GM19035 (cell line): ENCODE measurements around the gene CAPN12.

ENCODE experiments used
- ATAC-seq: cut with Tn5 transposase; IDR thresholded peaks from one replicate; pipeline ENCODE4 v1.9.1; 2021; ENCODE audit not compliant: unreplicated experiment

Gene CAPN12

DNA sequence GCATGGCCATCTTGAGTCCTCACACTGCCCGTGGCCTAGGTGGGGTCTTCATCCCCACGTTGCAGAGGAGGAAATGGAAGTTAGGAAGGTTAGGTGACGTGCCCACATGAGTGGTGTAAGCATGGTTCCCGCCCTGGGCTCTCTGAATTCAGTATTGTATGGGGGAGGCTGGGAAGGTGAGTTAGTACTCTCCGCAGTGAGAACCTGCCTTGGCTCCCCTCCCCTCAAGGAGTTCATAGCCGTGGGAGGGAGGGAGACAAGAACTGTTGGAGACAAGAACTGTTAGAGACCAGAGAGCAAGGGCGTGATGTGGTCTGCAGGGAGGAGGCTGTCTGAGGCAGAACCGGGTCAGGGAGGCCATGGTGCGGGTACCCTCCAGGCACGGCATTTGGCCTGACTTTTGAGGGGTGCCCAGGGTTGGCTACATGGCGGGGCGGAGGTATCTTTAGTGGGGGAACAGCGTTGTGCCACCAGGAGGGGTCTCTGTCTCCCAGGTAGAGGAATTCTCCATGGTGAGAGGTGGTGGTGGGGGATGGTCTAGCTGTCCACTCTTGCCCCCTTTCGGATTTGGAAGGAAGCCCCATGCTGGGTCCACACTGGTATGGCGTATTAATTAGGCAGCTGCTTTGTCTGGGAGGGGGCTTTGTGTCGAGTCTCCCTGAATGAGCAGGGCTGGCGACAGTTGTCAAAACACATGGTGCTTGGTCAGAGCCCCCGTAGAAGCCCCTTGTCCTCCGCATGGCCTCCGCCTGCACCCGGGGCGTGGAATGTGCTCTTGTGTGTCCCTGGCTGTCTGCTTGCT lies 45.8 kb downstream of the CAPN12 start:
- ATAC-seq: no peak

DNA sequence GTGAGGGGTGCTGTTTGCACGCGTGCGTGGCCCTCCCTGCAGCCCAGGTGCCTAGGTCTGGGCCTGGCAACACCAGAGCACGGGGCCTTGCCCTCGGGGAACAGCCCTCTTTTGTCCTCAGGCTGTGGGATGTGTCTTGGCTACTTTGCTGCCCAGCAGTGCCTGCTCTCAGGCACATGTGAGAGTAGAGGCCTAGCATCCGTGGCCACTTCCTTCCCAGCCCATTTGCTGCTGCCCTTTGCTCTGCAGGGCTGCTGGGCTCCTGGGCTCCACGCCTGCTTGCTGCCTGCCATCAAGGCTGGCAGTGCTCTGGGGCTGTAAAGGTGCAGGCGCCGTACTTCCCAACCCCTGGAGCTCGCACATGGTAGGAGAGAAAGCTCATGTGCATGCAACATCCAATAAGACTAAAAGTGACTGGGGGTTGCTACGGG lies 46.6 kb downstream of the CAPN12 start:
- no peak for ATAC-seq

DNA sequence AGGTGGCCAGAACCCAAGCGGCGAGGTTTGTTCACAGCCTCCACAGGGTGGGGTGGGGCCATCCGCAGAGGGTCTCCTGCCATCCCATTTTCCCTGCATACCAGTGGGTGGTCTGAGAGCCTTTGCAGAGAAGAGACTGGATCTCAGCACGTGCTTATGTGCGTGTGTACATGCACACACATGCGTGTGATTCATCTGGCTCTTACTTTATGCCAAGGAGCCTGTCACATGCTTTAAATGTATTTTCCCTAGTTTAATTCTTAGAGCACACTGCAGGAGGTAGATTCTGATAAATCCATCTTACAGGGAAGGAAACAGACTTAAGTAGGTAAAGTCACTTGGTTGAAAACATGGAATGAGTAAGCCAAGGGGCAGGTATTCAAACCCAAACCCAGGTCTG lies 47.1 kb downstream of the CAPN12 start:
- ATAC-seq: no peak

DNA sequence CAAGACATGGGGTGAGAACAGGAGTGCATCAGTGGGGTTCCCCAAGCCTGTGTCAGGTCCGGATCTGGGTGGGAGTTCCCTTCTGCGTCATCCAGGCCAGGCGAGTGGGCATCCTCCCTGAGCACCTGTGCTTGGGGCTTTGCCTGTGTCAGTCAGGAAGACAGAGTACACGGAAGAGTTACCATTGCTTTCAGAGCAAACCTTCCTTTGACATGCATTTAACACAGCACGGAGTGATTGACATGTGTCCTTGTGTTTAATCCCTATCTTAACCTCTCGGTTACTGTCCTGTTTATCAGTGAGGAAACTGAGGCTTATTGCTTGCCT lies 47.6 kb downstream of the CAPN12 start:
- ATAC-seq: no peak

DNA sequence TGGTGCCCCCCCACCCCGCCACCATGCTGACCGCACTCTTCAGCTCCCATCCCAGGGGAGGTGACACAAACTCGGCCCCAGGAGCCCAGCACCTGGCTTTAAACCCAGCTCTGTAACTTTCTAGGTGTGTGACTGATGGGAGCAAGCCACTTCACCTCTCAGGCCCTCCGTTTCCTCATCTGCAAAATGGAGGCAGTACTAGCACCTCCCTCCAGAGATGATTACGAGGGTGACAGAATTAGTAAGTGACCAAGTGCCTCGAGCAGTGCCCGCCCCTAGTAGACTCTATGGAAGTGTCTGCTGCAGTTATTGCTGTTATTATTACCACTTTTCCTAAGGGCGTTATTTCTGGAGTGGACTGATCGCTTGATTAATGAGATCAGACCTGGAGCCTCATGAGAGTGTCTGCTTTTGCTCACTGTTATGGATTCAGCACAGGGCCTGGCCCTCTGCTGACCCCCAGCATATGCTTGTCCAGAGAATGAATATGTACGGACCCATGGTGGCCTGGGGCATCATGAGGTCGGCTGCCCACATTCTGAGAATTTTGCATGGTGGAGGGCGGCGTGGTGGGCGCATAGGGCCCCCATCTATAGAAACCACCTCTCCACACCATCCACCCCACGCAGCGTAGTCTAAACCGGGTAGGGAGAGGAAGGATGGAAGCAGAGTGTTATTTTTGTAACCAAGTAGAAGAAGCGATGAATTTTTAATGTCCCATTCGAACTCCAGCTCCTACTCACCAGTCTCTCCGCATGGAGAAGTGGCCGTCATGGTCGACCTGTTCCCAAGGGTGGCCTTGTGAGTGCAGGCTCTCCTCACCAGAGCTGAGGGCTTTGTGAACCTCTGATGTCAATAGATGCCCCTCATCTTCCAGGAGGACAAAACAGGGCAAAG lies 48.2 kb downstream of the CAPN12 start:
- ATAC-seq: no peak

DNA sequence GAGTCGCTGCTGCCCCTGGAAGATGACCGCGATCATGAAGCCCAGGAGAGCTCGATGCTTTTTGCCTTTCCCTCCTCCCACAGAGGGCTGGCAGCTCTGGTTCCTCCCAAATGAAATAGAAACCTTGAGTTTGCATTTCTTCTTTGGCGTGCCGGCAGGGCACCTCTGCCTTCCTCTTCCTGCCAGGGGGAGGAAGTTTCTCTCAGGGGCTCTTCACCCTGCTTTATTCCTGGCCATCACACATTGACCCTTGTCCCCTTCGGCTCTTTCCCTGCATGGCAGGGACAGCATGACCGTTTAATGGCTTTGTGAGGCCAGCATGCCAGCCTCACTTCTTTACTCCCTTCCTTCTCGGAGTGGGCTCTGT lies 49.0 kb downstream of the CAPN12 start:
- ATAC-seq: no peak

DNA sequence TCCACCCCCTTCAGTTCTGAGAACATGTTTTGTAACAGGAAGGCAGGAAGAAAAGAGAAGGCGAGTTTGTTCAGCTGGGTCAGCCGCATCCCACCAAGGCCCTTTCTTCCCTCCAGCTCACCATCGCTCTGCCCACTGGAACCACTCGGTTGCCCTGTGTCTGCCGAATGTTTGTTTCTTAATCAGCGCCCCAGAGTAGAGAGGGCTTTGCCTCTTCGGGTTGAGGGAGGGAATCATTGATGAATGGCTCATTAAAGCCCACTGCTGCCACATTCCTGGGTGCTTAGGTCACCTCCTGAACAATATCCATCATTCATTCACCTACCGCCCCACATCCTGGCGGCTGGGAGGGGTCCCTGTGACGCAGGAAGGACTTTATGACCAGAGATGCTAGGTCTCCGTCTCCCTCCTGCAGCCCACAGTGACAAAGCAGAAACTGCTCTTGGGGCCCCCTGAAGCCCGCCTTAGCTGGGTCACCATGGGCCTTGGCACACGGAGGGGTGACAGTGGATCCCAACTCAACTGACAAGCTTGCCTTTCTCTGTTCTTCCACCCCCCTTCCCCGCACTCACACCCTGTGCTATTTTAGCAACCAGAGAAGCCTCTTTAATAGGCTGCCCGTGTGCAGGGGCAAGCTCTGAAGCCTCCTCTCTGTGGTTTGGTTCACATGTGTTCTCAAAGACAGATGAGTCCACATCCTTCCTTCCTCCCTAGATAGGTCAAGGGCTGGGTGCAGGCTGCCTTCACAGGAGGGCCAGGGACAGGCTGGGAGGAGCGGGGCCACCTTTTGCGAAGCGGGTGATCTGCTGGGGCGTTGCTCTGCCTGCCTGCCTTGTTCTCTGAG lies 50.7 kb downstream of the CAPN12 start:
- ATAC-seq: no peak

DNA sequence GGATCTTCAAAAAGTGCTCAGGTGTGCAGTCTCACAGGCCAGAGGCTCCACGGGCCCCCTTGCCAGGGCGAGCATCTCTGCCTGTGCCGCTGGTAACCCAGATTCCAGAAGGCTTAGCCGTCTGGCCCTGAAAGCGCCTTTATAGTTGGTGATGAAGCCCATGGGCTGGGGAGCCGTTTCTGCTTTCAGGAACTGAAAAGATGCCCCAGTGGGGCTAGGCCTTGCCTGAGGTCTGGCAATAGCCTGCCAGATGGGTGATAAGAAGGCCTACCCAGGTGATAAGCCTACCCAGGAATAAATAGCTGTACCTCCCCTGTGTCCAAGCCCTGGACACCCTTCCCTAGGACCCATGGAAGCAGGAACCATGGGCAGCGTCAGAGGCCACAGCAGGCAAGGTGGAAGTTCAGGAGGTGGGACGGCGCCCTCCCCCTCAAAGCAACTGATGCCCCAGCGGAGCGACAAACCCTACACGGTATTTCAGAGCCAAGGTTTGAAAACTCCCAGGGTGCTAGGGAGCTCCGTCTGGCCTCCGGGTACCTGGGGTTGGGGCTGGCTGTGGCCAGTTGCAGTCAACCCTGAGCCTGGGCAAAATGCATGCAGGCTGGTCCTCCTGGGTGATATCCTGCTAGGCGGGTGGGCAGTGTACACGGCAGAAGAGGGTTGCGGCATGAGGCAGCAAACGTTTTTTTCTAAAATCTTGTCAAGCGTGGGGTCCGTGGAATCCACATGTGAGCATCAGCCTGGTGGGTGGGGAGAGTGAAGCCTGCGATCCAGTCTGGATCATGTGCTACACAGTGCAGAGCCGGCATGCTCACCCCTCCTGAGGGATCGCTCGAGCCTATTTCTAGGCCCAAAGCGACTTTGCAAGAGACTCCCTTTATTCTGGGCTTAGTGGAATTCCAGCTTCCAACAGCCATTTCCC lies 51.6 kb downstream of the CAPN12 start:
- no peak for ATAC-seq

DNA sequence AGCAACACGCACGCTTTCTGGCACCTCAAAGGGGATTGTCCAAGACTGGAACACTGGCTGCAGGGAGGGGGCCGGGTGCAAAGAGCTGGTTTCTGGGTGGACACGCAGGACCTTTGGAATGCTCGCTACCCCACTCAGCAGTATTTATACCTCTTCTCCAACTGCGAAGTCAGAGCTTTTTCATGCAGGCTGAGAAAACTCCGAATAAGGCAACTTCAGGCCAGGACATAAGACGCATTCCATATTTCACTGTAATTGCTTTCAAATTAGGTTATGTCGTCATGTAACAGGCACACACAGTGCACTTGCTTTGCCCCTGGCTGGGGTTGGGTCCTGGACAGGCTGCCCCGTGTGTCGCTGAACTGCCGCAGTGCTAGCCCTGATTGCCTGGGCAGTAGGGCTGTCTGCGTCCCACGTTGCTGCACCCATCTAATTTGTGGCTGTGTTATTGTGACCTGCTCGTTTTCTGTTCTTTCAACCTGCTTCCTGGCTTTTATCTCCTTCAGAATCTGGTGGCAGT lies 52.3 kb downstream of the CAPN12 start:
- no peak for ATAC-seq

DNA sequence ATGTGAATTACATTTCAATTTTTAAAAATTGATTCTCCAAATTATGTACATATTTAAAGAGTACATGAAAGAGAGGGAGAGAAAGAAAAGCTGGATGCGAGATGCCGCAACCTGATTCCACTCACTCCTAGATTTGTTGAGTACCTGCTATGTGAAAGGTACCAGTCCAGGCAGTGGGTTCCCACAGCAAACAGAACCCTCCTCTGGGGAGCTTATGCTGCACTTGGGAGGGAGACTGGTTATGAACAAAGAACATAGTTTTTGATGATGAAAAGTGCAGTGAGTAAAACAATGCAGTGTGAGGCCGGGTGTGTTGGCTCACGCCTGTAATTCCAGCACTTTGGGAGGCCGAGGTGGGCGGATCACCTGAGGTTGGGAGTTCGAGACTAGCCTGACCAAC lies 53.4 kb downstream of the CAPN12 start:
- ATAC-seq: no peak

DNA sequence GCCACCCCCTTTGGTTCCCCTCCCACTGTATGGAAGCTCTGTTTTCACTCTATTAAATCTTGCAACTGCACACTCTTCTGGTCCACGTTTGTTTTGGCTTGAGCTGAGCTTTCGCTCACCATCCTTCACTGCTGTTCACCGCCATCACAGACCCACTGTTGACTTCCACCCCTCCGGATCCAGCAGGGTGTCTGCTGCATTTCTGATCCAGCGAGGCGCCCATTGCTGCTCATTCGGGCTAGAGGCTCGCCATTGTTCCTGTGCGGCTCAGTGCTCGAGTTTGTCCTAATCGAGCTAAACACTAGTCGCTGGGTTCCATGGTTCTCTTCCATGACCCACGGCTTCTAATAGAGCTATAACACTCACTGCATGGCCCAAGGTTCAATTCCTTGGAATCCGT lies 54.1 kb downstream of the CAPN12 start:
- no peak for ATAC-seq

DNA sequence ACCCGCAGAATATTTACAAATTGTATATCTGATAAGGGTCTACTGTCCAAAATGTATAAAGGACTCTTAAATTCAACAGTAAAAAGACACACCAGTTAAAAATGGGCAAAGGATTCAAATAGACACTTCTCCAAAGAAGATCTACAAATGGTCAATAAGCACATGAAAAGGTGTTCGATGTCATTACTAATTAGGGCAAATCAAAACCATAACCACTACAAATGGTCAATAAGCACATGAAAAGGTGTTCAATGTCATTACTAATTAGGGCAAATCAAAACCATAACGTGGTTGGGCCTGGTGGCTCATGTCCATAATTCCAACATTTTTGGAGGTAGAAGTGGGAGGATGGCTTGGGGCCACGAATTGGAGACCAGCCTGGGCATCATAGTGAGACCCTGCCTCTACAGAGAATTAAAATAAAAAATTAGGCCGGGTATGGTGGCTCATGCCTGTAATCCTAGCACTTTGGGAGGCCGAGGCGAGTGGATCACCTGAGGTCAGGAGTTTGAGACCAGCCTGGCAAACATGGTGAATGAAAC lies 56.4 kb downstream of the CAPN12 start:
- no peak for ATAC-seq

DNA sequence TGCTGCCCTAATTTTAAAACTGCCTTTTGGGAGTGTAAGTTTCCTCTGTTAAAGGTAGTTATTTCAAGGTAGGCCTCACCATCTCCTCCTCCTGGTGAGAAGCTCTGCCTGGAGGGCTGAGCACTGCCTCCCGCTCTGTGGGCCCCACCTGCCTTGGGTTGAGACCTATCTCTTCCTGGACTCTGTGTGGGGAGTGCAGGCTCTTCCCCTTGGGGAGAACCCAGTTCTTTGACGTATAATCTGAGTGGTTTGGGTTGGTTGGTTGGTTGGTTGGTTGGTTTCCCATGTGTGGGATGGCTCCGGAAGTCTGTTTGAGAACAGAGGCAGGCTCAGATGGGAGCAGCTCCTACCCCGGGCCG lies 57.8 kb downstream of the CAPN12 start:
- no peak for ATAC-seq

DNA sequence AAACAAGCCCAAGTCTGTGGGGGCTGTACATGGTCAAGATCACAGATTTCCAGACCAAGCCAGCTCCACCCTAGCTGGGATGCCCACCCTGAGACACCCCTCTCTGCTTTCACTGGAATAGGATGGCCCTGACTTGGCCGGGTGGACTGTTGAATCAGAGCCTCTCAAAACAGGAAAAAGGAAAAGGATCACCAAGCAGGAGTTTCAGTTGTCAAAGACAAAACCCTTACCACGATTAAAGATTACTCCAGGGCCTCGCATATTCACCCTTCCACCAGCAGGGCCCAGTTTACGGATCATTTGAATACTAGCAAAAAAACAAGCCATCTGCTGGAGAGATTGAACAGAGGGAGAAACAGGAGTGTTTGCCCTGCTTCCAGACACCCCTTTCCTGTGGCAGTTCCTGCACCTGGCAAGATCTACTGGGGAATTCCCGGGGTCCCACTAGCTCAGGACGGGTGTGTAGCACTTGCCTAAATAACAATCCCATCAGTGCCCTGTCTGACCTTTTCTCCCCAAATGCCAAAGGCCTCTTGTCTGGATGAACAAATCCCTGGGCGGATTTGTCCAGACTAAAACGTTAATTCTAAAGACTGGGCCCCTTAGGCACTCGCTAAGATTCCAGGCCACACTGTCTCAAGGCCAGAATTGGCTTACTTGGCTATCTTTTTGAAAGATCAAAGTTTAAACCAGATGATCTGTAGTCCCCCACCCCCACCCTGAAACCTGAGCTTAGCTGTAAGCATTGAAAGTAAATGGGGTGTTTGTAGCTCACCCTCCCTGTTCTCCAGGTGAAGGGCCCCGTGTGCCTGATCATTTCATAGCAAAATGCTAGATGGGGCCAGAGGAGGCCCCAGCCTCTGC lies 58.4 kb downstream of the CAPN12 start:
- ATAC-seq: no peak

DNA sequence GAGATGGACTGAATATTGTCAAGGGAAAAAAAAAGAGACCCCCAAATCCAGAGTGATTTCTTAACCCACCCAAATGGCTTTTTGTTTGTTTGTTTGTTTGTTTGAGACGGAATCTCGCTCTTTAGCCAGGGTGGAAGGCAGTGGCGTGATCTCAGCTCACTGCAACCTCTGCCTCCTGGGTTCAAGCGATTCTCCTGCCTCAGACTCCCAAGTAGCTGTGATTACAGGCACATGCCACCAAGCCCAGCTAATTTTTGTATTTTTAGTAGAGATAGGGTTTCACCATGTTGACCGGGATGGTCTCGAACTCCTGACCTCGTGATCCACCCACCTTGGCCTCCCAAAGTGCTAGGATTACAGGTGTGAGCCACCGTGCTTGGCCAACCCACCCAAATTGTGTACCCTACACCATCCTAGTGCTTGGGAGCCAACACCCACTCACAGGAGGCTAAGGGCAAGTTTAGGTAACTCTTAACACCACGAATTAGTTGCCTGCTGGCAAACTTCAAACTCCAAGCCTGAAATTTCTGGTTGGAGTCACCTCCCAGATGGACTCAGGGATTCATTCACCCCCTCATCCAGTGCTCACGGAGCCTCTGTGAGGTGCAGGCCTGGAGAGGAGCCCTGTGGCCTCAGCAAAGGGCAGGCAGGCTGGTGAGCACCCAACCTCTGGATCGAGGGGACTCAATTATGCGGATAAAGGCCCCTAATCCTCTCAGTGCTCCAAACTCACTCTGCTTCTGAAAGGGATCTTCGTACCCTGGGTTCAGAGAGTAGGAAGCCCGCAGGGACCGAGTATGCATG lies 59.2 kb downstream of the CAPN12 start:
- no peak for ATAC-seq

DNA sequence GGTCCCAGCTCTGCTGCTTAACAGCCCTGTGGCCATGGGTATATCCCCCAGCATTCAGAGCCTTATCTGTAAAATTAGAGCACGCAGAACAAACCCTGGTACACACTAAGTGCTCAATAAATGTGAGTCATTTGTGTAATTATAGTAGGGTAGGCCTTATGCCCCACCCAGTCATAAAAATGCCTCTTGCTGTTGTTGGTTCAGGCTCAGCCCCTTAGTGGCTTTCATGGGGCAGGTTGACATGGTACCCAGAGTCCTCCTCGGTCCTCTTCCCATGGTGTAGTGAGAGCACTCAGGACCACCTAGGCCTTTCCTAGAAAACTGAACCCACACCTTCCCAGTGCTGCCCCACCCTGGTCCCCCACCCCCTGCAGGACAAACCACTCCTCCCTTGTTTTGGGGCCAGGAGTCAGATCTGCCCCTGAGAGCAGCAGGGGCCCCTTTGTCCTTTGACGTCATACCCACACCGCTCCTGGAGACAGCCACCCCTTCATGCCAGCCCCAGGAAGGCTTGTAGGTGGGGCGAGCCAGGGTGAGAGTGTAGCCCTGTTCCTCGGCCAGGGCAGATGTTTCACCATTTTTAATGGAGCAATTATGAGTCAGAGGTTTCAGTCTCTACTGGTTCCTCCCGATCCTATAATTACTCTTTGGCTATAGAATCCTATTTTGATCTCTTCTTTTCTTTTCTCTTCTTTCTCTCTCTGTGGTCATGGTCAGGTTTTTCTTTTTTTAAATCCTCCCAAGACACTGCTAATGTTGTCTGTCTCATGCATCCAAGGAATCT lies 60.0 kb downstream of the CAPN12 start:
- no peak for ATAC-seq

DNA sequence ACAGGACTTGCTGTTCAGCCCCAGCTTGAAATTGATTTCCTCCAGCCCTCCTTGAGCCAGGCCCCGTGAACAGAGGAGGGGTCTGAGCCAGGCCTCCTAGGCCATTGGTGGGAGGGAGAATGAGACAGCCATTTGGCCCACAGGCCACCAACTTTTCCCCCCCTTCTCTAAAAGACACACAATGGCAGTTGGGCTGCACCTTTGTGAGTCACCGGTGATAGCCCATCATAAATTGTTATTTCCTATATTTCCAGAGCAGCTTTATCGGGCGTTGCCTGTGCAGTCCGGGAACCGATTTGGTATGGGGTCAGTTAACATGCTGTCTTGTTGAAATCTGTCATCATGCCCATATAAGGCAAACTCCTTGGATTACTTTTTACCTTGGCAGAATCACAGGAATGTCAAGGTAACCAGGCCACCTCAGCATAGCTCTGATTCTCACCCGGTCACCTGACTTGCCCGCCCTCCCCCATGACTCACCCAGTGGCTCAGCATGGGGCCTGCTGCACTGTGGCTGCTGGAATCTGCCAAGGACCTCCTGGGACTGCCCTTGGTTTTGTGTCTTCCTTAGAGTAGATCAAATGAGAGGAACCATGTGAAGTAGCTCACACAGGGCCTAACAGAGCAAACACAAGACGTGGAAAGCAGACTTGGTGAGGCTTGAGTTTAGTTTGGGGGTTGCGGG lies 60.7 kb downstream of the CAPN12 start:
- no peak for ATAC-seq
